Measurements from ENCODE around the gene MT1M. TPM values are rescaled to one million over a fixed set of nuclear protein-coding genes. Genes with fewer than 3 reads are reported as not detected.

The MT1M gene
- polyA plus RNA-seq, 3 donors, result not detected

GRCh38 chr16:56606071-56606475 is 26.4 kb upstream of the MT1M start:
- no peak for TF ChIP-seq CTCF (IDR thresholded peaks at IDR 0.05)
- intact Hi-C loops (cut with micrococcal nuclease), result loop anchor here (10.0 kb wide), 3 partner anchors 99 to 579 kb away; partner anchors contain the start of genes NUDT21 (in 1 of the 2), OGFOD1 (in 1 of the 2), PSME3IP1 (in 1 of the 2) and RSPRY1 (in 1 of the 2)
- peaks cover 0 to 3% (median 0%) of the 10 kb centered on the region in 7 donors for H3K9me3 Mint-ChIP-seq
- no peak for DNase-seq
- 89% methylated on average over 2 of the region's 3 CpGs for WGBS (ENCODE audit: insufficient coverage)
- Histone ChIP-seq H3K4me2 (replicated peaks; ENCODE audit: extremely low read depth, low read length, poor library complexity, severe bottlenecking) (no peak overlapping the region), H4K20me1 (ENCODE audit: insufficient read depth, low read length) (no peaks in the 10 kb centered on the region), H3K9me3 (replicated peaks in 1 of 2; ENCODE audit: control insufficient read depth in 1 of 2, insufficient read depth in 1 of 2, low read length in 2 of 2) (no peaks in the 10 kb centered on the region), H3K79me2 (ENCODE audit: insufficient read depth, low read length) (no peaks in the 10 kb centered on the region), H3K27ac (ENCODE audit: low read depth in 1 of 2, low read length in 2 of 2) (no peak overlapping the region), H3K9ac (ENCODE audit: insufficient read depth, low read length, poor library complexity, severe bottlenecking) (no peak overlapping the region), H3K4me3 (replicated peaks in 1 of 3; ENCODE audit: low read depth in 2 of 3, low read length in 3 of 3) (no peak overlapping the region), H2AFZ (ENCODE audit: insufficient read depth, low read depth, low read length, poor library complexity, severe bottlenecking) (no peak overlapping the region), H3K4me1 (ENCODE audit: control insufficient read depth in 1 of 2, insufficient read depth in 2 of 2, low read length in 2 of 2) (peaks cover 34 to 38% of the 10 kb centered on the region in 2 donors), H3K27me3 (ENCODE audit: control insufficient read depth in 2 of 2, insufficient read depth in 2 of 2, low read length in 2 of 2) (peaks cover 0 to 6% of the 10 kb centered on the region in 2 donors), H3K36me3 (replicated peaks in 1 of 2; ENCODE audit: control insufficient read depth in 1 of 2, insufficient read depth in 2 of 2, low read length in 2 of 2) (no peaks in the 10 kb centered on the region)
- no peak overlapping the region for H3K4me3 Mint-ChIP-seq
- no peaks in the 10 kb centered on the region for H3K36me3 Mint-ChIP-seq
- peaks cover 39% of the 10 kb centered on the region for H3K4me1 Mint-ChIP-seq
- H3K27ac Mint-ChIP-seq, result no peak overlapping the region
- H3K27me3 Mint-ChIP-seq (ENCODE audit: low read depth in 3 of 3), result peaks cover 6 to 9% (median 8%) of the 10 kb centered on the region in 3 donors

- no peak overlapping the region for H3K9ac ChIP-seq (ENCODE audit: insufficient read depth, low read length, poor library complexity, severe bottlenecking)
- 100% methylated on average over 1 of the region's 8 CpGs for WGBS (ENCODE audit: insufficient coverage)
- peaks cover 34 to 41% of the 10 kb centered on the region in 2 donors for H3K4me1 ChIP-seq (ENCODE audit: control insufficient read depth in 1 of 2, insufficient read depth in 2 of 2, low read length in 2 of 2)
- H3K4me3 Mint-ChIP-seq, result no peak overlapping the region
- peak overlapping the region in 3 of 7 donors; percentile 39 to 56 (median 54) for H3K27ac Mint-ChIP-seq
- H3K9me3 ChIP-seq (replicated peaks in 1 of 2; ENCODE audit: control insufficient read depth in 1 of 2, insufficient read depth in 1 of 2, low read length in 2 of 2), result no peaks in the 10 kb centered on the region
- peaks cover 2 to 6% (median 3%) of the 10 kb centered on the region in 3 donors for H3K27me3 Mint-ChIP-seq (ENCODE audit: low read depth in 3 of 3)
- peaks cover 43% of the 10 kb centered on the region for H3K4me1 Mint-ChIP-seq
- H3K27me3 ChIP-seq (ENCODE audit: control insufficient read depth in 2 of 2, insufficient read depth in 2 of 2, low read length in 2 of 2), result peaks cover 0 to under 1% of the 10 kb centered on the region in 2 donors
- no peaks in the 10 kb centered on the region for H3K79me2 ChIP-seq (ENCODE audit: insufficient read depth, low read length)
- no peak overlapping the region for H3K27ac ChIP-seq (ENCODE audit: low read depth in 1 of 2, low read length in 2 of 2)
- no peaks in the 10 kb centered on the region for H3K36me3 ChIP-seq (replicated peaks in 1 of 2; ENCODE audit: control insufficient read depth in 1 of 2, insufficient read depth in 2 of 2, low read length in 2 of 2)
- H3K36me3 Mint-ChIP-seq, result no peaks in the 10 kb centered on the region
- peaks cover 0 to 3% (median 0%) of the 10 kb centered on the region in 7 donors for H3K9me3 Mint-ChIP-seq
- intact Hi-C loops (cut with micrococcal nuclease), result loop anchor here (10.0 kb wide), 3 partner anchors 98 to 578 kb away; partner anchors contain the start of genes NUDT21 (in 1 of the 2), OGFOD1 (in 1 of the 2), PSME3IP1 (in 1 of the 2) and RSPRY1 (in 1 of the 2)
- peak overlapping the region; percentile 79 for H2AFZ ChIP-seq (ENCODE audit: insufficient read depth, low read depth, low read length, poor library complexity, severe bottlenecking)
- TF ChIP-seq CTCF (IDR thresholded peaks at IDR 0.05), result no peak
- H4K20me1 ChIP-seq (ENCODE audit: insufficient read depth, low read length), result no peaks in the 10 kb centered on the region
- DNase-seq, result no peak
- no peak overlapping the region for H3K4me3 ChIP-seq (replicated peaks in 1 of 3; ENCODE audit: low read depth in 2 of 3, low read length in 3 of 3)
- H3K4me2 ChIP-seq (replicated peaks; ENCODE audit: extremely low read depth, low read length, poor library complexity, severe bottlenecking), result no peak overlapping the region
These were observed 25.9 kb upstream of the MT1M start for GRCh38 chr16:56606476-56607108.

Data from CD14-positive monocyte (primary cell).